HCT116 (cell line): Measurements from ENCODE around the gene TUT7. TPM values are rescaled to one million over a fixed set of nuclear protein-coding genes. Genes with fewer than 3 reads are reported as not detected.

Experiments used
- ATAC-seq: fragments of 200-7000 bp; cut with Tn5 transposase; 2 replicates; pipeline ENCODE4 v1.9.1; 2020; ENCODE audit warnings: mild to moderate bottlenecking, moderate library complexity
- BruUV-seq: library from RNA; stranded (reverse); fragments of 400-500 nt; replicated peaks from 2 replicates; lab custom pipeline; 2021; lab: Mats Ljungman, UMichigan
- CTCF ChIA-PET: fragments of 300-600 bp; sonication (Branson Sonifier 250); formaldehyde crosslinking; loops from one replicate; lab custom pipeline; 2021; ENCODE audit warnings: antibody characterized with exemption; lab: Charles Lee
- POLR2A ChIA-PET: fragments of 300-600, 350-600 bp; sonication (Branson Sonifier 250); formaldehyde crosslinking; loops from one replicate; lab custom pipeline; 2021; ENCODE audit warnings: antibody characterized with exemption; lab: Charles Lee
- RAD21 ChIA-PET, 2 experiments: fragments of 300-600 bp; sonication (Branson Sonifier 250); formaldehyde crosslinking; loops; one replicate each; lab custom pipeline; 2023; ENCODE audit warnings: low total read pairs in 2 of 2; ENCODE audit not compliant: uncharacterized antibody in 2 of 2, unreplicated experiment in 2 of 2, low non-redundant PET in 1 of 2; lab: Charles Lee
- DNase-seq: peaks from one replicate; pipeline ENCODE4 v3.0.0-alpha.2; 2010; ENCODE audit warnings: low read depth, low spot score
- H2AFZ ChIP-seq: fragments of 200-600 bp; shearing (Covaris generic), sonication (generic); 2 replicates; pipeline ENCODE4 v1.6.1; 2017; ENCODE audit warnings: low read depth, mixed run types, mixed read lengths, antibody characterized with exemption, low read length; ENCODE audit not compliant: poor library complexity, severe bottlenecking
- H3K27ac ChIP-seq: 2 replicates; pipeline ENCODE4 v1.5.1; 2012; ENCODE audit warnings: low read depth, low read length
- H3K27me3 ChIP-seq: fragments of 200-600 bp; sonication (generic); 2 replicates; pipeline ENCODE4 v1.6.1; 2016; ENCODE audit warnings: mixed run types, low read length, mixed read lengths; ENCODE audit not compliant: insufficient read depth
- H3K36me3 ChIP-seq, 2 experiments: fragments of 200-500 bp in 1 of 2; fragments of 200-600 bp in 1 of 2; sonication (Bioruptor generic) in 1 of 2; sonication (generic) in 1 of 2; 2 replicates each; pipeline versions ENCODE4 v1.5.1 to v1.6.1; 2014 to 2016; ENCODE audit warnings: low read length in 2 of 2, inconsistent platforms in 1 of 2, mixed read lengths in 1 of 2, mixed run types in 1 of 2; ENCODE audit not compliant: insufficient read depth in 2 of 2, control insufficient read depth in 1 of 2
- H3K4me1 ChIP-seq, 2 experiments: fragments of 200-600 bp in 1 of 2; sonication (generic) in 1 of 2; 2 replicates each; pipeline versions ENCODE4 v1.5.1 to v1.6.1; 2012 to 2017; ENCODE audit warnings: low read length in 2 of 2, inconsistent platforms in 1 of 2, mild to moderate bottlenecking in 1 of 2, mixed read lengths in 1 of 2, mixed run types in 1 of 2, moderate library complexity in 1 of 2; ENCODE audit not compliant: insufficient read depth in 2 of 2, control insufficient read depth in 1 of 2
- H3K4me2 ChIP-seq: fragments of 200-600 bp; sonication (generic); 2 replicates; pipeline ENCODE4 v1.6.1; 2017; ENCODE audit warnings: mixed run types, low read length, mixed read lengths
- H3K4me3 ChIP-seq, 2 experiments: fragments of 200-600 bp in 1 of 2; sonication (generic) in 1 of 2; replicated peaks in 1 of 2; 2 replicates each; pipeline ENCODE4 v1.5.1; 2011 to 2016; ENCODE audit warnings: low read length in 2 of 2, control low read depth in 1 of 2, low read depth in 1 of 2, mild to moderate bottlenecking in 1 of 2, mixed read lengths in 1 of 2, mixed run types in 1 of 2
- H3K79me2 ChIP-seq: fragments of 200-600 bp; sonication (generic); 2 replicates; pipeline ENCODE4 v1.6.1; 2017; ENCODE audit warnings: mild to moderate bottlenecking, mixed run types, low read length, moderate library complexity, mixed read lengths; ENCODE audit not compliant: insufficient read depth
- H3K9ac ChIP-seq: fragments of 200-600 bp; sonication (generic); 2 replicates; pipeline ENCODE4 v1.6.1; 2016; ENCODE audit warnings: low read length, mixed read lengths
- H3K9me2 ChIP-seq: fragments of 200-600 bp; sonication (generic), shearing (Covaris generic); 2 replicates; pipeline ENCODE4 v1.6.1; 2017; ENCODE audit warnings: mixed run types, mild to moderate bottlenecking, moderate library complexity; ENCODE audit not compliant: insufficient read depth
- H3K9me3 ChIP-seq, 2 experiments: fragments of 200-500 bp in 1 of 2; fragments of 200-600 bp in 1 of 2; sonication (Bioruptor generic) in 1 of 2; sonication (generic) in 1 of 2; 2 replicates each; pipeline ENCODE4 v1.6.1; 2014 to 2017; ENCODE audit warnings: low read length in 2 of 2, mixed read lengths in 2 of 2, inconsistent platforms in 1 of 2, low read depth in 1 of 2, mild to moderate bottlenecking in 1 of 2, mixed run types in 1 of 2, moderate library complexity in 1 of 2; ENCODE audit not compliant: control insufficient read depth in 1 of 2, insufficient read depth in 1 of 2
- H4K20me1 ChIP-seq: fragments of 200-600 bp; sonication (generic), shearing (Covaris generic); 2 replicates; pipeline ENCODE4 v1.6.1; 2017; ENCODE audit warnings: mixed run types, mild to moderate bottlenecking, moderate library complexity; ENCODE audit not compliant: insufficient read depth
- CBX3 ChIP-seq: IDR thresholded peaks from 2 replicates; pipeline ENCODE4 v1.6.1; 2012; ENCODE audit warnings: low read depth
- CEBPB ChIP-seq: IDR thresholded peaks from 2 replicates; pipeline ENCODE4 v1.6.1; 2012; ENCODE audit warnings: low read depth
- EGR1 ChIP-seq: IDR thresholded peaks from 2 replicates; pipeline ENCODE4 v1.6.1; 2012; ENCODE audit warnings: low read depth
- ELF1 ChIP-seq: IDR thresholded peaks from 2 replicates; pipeline ENCODE4 v1.6.1; 2012; ENCODE audit warnings: low read depth, borderline replicate concordance
- EZH2 ChIP-seq: fragments of 200-600 bp; sonication (generic); IDR thresholded peaks from 2 replicates; pipeline ENCODE4 v1.6.1; 2017; ENCODE audit warnings: antibody characterized with exemption, mixed run types
- EZH2phosphoT487 ChIP-seq: fragments of 200-600 bp; IDR thresholded peaks from 2 replicates; pipeline ENCODE4 v1.6.1; 2018; ENCODE audit warnings: antibody characterized with exemption, borderline replicate concordance
- FOSL1 ChIP-seq: IDR thresholded peaks from 2 replicates; pipeline ENCODE4 v1.6.1; 2012; ENCODE audit warnings: low read depth
- SIN3A ChIP-seq: IDR thresholded peaks from 2 replicates; pipeline ENCODE4 v1.6.1; 2012; ENCODE audit warnings: low read depth
- SRF ChIP-seq: IDR thresholded peaks from 2 replicates; pipeline ENCODE4 v1.6.1; 2012; ENCODE audit warnings: low read depth
- TCF7L2 ChIP-seq: IDR thresholded peaks from 2 replicates; pipeline ENCODE4 v1.7.0; 2011; ENCODE audit warnings: borderline replicate concordance, inconsistent platforms; ENCODE audit not compliant: insufficient read depth, insufficient read length; ENCODE audit errors: extremely low read depth
- ZFX ChIP-seq: fragments of 450-650 bp; IDR thresholded peaks from 2 replicates; pipeline ENCODE4 v1.6.1; 2017
- intact Hi-C: fragments of 100-400 bp; cut with micrococcal nuclease; formaldehyde crosslinking; loops from 2 replicates; pipeline ENCODE4 v1.10.0; 2022
- total RNA-seq: library from RNA; stranded (reverse); gene quantifications from one replicate; pipeline ENCODE4 v1.2.1, GENCODE V29; 2021; ENCODE audit not compliant: unreplicated experiment
- TF ChIP-seq, protein P1 (sequence below): IDR thresholded peaks from 2 replicates; pipeline ENCODE4 v1.6.1; 2012

TUT7 gene
- total RNA-seq, 1 experiment from 2014 or later: 23.1 TPM

DNA sequence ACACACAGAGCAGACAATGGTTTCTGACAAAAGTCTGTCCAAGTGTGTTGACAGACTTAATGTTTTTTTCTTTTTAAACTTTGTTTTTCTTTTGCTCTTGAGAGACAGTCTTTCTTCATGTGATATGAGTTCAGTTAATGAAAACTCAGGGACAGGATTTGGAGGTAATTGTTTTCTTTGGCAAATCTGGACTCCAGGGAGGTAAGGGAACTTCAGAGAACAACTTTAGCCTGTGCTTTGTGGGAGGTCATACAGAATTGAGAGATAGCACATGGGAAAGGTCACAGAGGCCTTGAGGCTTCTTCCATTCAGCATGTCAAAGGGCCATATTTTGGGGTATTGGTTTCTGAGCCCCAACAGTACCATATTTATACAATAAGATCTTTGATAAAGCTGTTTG lies 104.1 kb downstream of the TUT7 start:
- POLR2A ChIA-PET: no interaction called here
- Histone ChIP-seq H3K4me3 (no peak overlapping the region), H3K4me2 (no peak overlapping the region), H3K79me2 (no peaks in the 10 kb centered on the region), H3K9me2 (no peaks in the 10 kb centered on the region), H4K20me1 (no peaks in the 10 kb centered on the region), H3K27me3 (no peaks in the 10 kb centered on the region), H3K9ac (no peak overlapping the region), H2AFZ (no peak overlapping the region), H3K36me3 (no peaks in the 10 kb centered on the region), H3K4me1 (no peaks in the 10 kb centered on the region), H3K27ac (no peak overlapping the region), H3K9me3 (no peaks in the 10 kb centered on the region)
- CTCF ChIA-PET: no interaction called here
- intact Hi-C loops: no loop called here
- RAD21 ChIA-PET: no interaction called here
- TF ChIP-seq TCF7L2 (no peak), EZH2phosphoT487 (no peak), CEBPB (no peak), FOSL1 (no peak)
- TF ChIP-seq, protein P1, sequence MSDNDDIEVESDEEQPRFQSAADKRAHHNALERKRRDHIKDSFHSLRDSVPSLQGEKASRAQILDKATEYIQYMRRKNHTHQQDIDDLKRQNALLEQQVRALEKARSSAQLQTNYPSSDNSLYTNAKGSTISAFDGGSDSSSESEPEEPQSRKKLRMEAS: no peak
- no TSS peak for BruUV-seq
- no peak for ATAC-seq
- DNase-seq: no peak

DNA sequence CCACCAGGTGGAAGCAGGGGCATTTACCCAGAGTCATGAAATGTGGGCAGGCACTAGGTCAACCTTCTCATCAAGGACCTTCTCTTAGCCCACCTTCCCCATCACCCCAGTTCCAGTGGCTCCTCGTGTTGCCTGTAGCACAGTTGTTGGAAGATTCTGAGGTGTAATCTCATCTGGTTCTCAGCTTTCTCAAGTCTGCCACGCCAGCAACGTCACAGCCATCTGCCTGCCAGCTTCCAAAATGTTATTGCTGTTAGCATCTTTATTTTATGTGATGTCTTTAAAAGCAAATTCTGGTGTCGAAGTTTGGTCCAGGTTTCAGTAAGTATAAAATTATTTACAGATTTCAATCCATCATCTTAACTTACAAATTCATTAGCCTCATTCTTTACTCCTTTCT lies 105.5 kb downstream of the TUT7 start:
- Histone ChIP-seq H3K79me2 (no peaks in the 10 kb centered on the region), H3K4me1 (no peaks in the 10 kb centered on the region), H2AFZ (no peak overlapping the region), H3K4me3 (no peak overlapping the region), H3K27me3 (no peaks in the 10 kb centered on the region), H4K20me1 (no peaks in the 10 kb centered on the region), H3K36me3 (no peaks in the 10 kb centered on the region), H3K4me2 (no peak overlapping the region), H3K9me3 (no peaks in the 10 kb centered on the region), H3K9ac (no peak overlapping the region), H3K9me2 (no peaks in the 10 kb centered on the region), H3K27ac (no peak overlapping the region)
- TF ChIP-seq EZH2 (no peak), ZFX (no peak), ELF1 (no peak), EGR1 (no peak), CBX3 (no peak), SIN3A (no peak), TCF7L2 (no peak), SRF (no peak)
- POLR2A ChIA-PET: interaction anchor here (0.6 kb wide), 1 partner anchor 232 kb away, joined by 3 read pairs; no protein-coding TSS in a partner anchor
- DNase-seq (no peak), ATAC-seq (no peak)
- no TSS peak for BruUV-seq
- RAD21 ChIA-PET: no interaction called here
- CTCF ChIA-PET: no interaction called here
- intact Hi-C loops: no loop called here
